ENCODE results near the gene SDK1.
A peak's percentile ranks its signal among the peaks of the same experiment; 100 is the strongest.

SDK1 gene

GRCh38 chr7:3922175-3922635, 621.2 kb downstream of the SDK1 start:
- TF ChIP-seq EZH2 (IDR thresholded peaks at IDR 0.05; ENCODE audit: borderline replicate concordance, low read depth, low read length, severe bottlenecking) (no peak), CTCF (IDR thresholded peaks at IDR 0.05; ENCODE audit: borderline replicate concordance, extremely low read depth, low read length, poor library complexity, severe bottlenecking) (peak; percentile 29)
- no peak overlapping the region for H3K4me3 ChIP-seq (ENCODE audit: low read depth in 1 of 2, low read length in 2 of 2)
- H3K9ac ChIP-seq (ENCODE audit: low read depth, low read length) = no peak overlapping the region

GRCh38 chr7:3923307-3923918, 622.4 kb downstream of the SDK1 start:
- ATAC-seq (ENCODE audit: insufficient read depth, low read depth) (no peak), DNase-seq (no peak)
- H3K79me2 ChIP-seq (ENCODE audit: insufficient read depth, low read length) = no peaks in the 10 kb centered on the region
- H2AFZ ChIP-seq (ENCODE audit: low read depth, low read length) = no peak overlapping the region
- no peak overlapping the region for H3K4me2 ChIP-seq (ENCODE audit: insufficient read depth, low read length)
- no peak overlapping the region for H3K9ac ChIP-seq (ENCODE audit: low read depth, low read length)
- TF ChIP-seq EZH2 (IDR thresholded peaks at IDR 0.05; ENCODE audit: borderline replicate concordance, low read depth, low read length, severe bottlenecking) = no peak
- no peak for TF ChIP-seq CTCF (IDR thresholded peaks at IDR 0.05; ENCODE audit: borderline replicate concordance, extremely low read depth, low read length, poor library complexity, severe bottlenecking)
- no peaks in the 10 kb centered on the region for H3K9me3 ChIP-seq (ENCODE audit: insufficient read depth, low read length, severe bottlenecking)
- no peak overlapping the region for H3K4me3 ChIP-seq (ENCODE audit: low read depth in 1 of 2, low read length in 2 of 2)
- no peaks in the 10 kb centered on the region for H4K20me1 ChIP-seq (ENCODE audit: insufficient read depth, low read length)
- H3K27me3 ChIP-seq (ENCODE audit: insufficient read depth, low read length, poor library complexity) = peaks cover 15% of the 10 kb centered on the region
- H3K4me1 ChIP-seq (ENCODE audit: insufficient read depth, low read length) = no peaks in the 10 kb centered on the region
- H3K27ac ChIP-seq (ENCODE audit: low read length) = no peak overlapping the region
- H3K36me3 ChIP-seq (ENCODE audit: insufficient read depth, low read length) = no peaks in the 10 kb centered on the region

More at GRCh38 chr7:3922175-3922635, 621.2 kb downstream of the SDK1 start:
- peaks cover 14% of the 10 kb centered on the region for H3K27me3 ChIP-seq (ENCODE audit: insufficient read depth, low read length, poor library complexity)
- no peak overlapping the region for H2AFZ ChIP-seq (ENCODE audit: low read depth, low read length)
- H3K9me3 ChIP-seq (ENCODE audit: insufficient read depth, low read length, severe bottlenecking) = no peaks in the 10 kb centered on the region
- no peaks in the 10 kb centered on the region for H3K36me3 ChIP-seq (ENCODE audit: insufficient read depth, low read length)
- no peak overlapping the region for H3K4me2 ChIP-seq (ENCODE audit: insufficient read depth, low read length)
- H4K20me1 ChIP-seq (ENCODE audit: insufficient read depth, low read length) = no peaks in the 10 kb centered on the region
- H3K79me2 ChIP-seq (ENCODE audit: insufficient read depth, low read length) = no peaks in the 10 kb centered on the region
- no peaks in the 10 kb centered on the region for H3K4me1 ChIP-seq (ENCODE audit: insufficient read depth, low read length)
- ATAC-seq (ENCODE audit: insufficient read depth, low read depth) (0 out of 3 replicates have a peak, but pooled peaks have one; percentile 31), DNase-seq (no peak)
- H3K27ac ChIP-seq (ENCODE audit: low read length) = no peak overlapping the region

DNA sequence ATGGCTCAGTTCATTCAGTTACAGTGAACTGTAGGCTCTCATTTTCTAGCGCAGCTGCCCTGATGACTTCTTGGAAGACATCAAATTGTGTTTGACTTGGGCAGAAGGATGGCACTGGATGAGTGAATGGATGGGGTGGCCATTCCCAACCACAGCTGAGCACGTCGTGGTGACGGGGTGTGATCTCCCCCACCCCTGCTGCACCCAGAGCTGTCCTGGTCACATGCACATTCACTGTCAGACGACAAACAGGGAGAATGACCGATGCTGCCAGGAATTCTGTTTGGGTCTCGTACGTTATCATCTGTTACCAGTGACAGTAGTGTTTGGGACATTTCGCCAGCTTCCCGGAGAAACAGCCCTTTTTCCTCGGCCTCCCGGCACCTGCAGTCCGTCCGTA, 623.2 kb downstream of the SDK1 start:
- Histone ChIP-seq H3K27me3 (ENCODE audit: insufficient read depth, low read length, poor library complexity) (peaks cover 21% of the 10 kb centered on the region), H3K9ac (ENCODE audit: low read depth, low read length) (no peak overlapping the region), H3K79me2 (ENCODE audit: insufficient read depth, low read length) (no peaks in the 10 kb centered on the region), H4K20me1 (ENCODE audit: insufficient read depth, low read length) (no peaks in the 10 kb centered on the region), H2AFZ (ENCODE audit: low read depth, low read length) (no peak overlapping the region), H3K4me3 (ENCODE audit: low read depth in 1 of 2, low read length in 2 of 2) (no peak overlapping the region), H3K4me2 (ENCODE audit: insufficient read depth, low read length) (no peak overlapping the region), H3K9me3 (ENCODE audit: insufficient read depth, low read length, severe bottlenecking) (no peaks in the 10 kb centered on the region), H3K4me1 (ENCODE audit: insufficient read depth, low read length) (no peaks in the 10 kb centered on the region), H3K27ac (ENCODE audit: low read length) (no peak overlapping the region), H3K36me3 (ENCODE audit: insufficient read depth, low read length) (no peaks in the 10 kb centered on the region)
- TF ChIP-seq CTCF (IDR thresholded peaks at IDR 0.05; ENCODE audit: borderline replicate concordance, extremely low read depth, low read length, poor library complexity, severe bottlenecking) (no peak), EZH2 (IDR thresholded peaks at IDR 0.05; ENCODE audit: borderline replicate concordance, low read depth, low read length, severe bottlenecking) (no peak)
- DNase-seq (no peak), ATAC-seq (ENCODE audit: insufficient read depth, low read depth) (no peak)
